Heart right ventricle (tissue), 16 donors: ENCODE measurements around the gene TEFM. TPM values are rescaled to one million over a fixed set of nuclear protein-coding genes. Genes with fewer than 3 reads are reported as not detected.
"Not testable (repeated sequence)": the region's sequence is repeated elsewhere in the genome, so short reads cannot be mapped to it uniquely, and the experiment has no call there.

Experiments
- ATAC-seq, 8 donors: fragments of 200-7000 bp; cut with Tn5 transposase; one replicate each; pipeline ENCODE4 v1.9.1; 2020; ENCODE audit warnings: mild to moderate bottlenecking in 8 of 8, moderate library complexity in 8 of 8, moderate number of reproducible peaks in 1 of 8
- DNase-seq, 2 donors: peaks; one replicate each; pipeline ENCODE4 v3.0.0-alpha.2; 2020
- H3K27ac ChIP-seq, 10 donors: fragments of 200-600 bp; sonication (generic) in 2 of 10; one replicate each; pipeline versions ENCODE4 v1.5.0 to v1.8.0; 2020 to 2022; ENCODE audit warnings: mild to moderate bottlenecking in 3 of 10
- H3K27me3 ChIP-seq, 7 donors: fragments of 200-600 bp; one replicate each; pipeline ENCODE4 v1.8.0; 2021 to 2022; ENCODE audit warnings: mild to moderate bottlenecking in 2 of 7
- H3K36me3 ChIP-seq, 9 donors: fragments of 200-600 bp; sonication (generic) in 1 of 9; one replicate each; pipeline versions ENCODE4 v1.5.0 to v1.8.0; 2020 to 2022; ENCODE audit warnings: mild to moderate bottlenecking in 2 of 9
- H3K4me1 ChIP-seq, 9 donors: fragments of 200-600 bp; sonication (generic) in 1 of 9; one replicate each; pipeline versions ENCODE4 v1.5.0 to v1.8.0; 2020 to 2022; ENCODE audit warnings: mild to moderate bottlenecking in 4 of 9
- H3K4me3 ChIP-seq, 10 donors: fragments of 200-600 bp; sonication (generic) in 2 of 10; one replicate each; pipeline versions ENCODE4 v1.5.0 to v1.8.0; 2020 to 2022; ENCODE audit warnings: mild to moderate bottlenecking in 7 of 10, moderate library complexity in 2 of 10
- H3K9me3 ChIP-seq, 11 donors: fragments of 200-600 bp in 10 of 11; sonication (generic) in 2 of 11; one replicate each; pipeline versions ENCODE4 v1.5.0 to v1.8.0; 2013 to 2022; ENCODE audit warnings: mild to moderate bottlenecking in 2 of 11, control low read depth in 1 of 11, moderate library complexity in 1 of 11
- WGBS, 2 donors: extraction: QIAGEN DNeasy Blood & Tissue Kit; methylation state at CpG; one replicate each; pipeline ENCODE4 v1.1.7; 2013; ENCODE audit warnings: inconsistent platforms in 1 of 2; 5-methylcytosine and 5-hydroxymethylcytosine counted together
- intact Hi-C, 10 donors: fragments of 100-400 bp; cut with DNase I; formaldehyde crosslinking; loops; one replicate each; pipeline versions ENCODE4 v1.11.1 to v1.14.2; 2022
- polyA plus RNA-seq, 2 donors: library from polyadenylated mRNA; stranded (reverse); fragments of 200-250 nt; gene quantifications; one replicate each; pipeline ENCODE4 v1.2.3, GENCODE V29; 2013
- total RNA-seq, 10 donors: library from RNA; stranded (reverse); fragmentation: NEBNext Ultra II Directional in 3 of 10; extraction: Animal tissue kit (Norgen Biotek cat#: 25700) in 3 of 10; gene quantifications; one replicate each; pipeline versions ENCODE4 v1.2.1 to v1.2.4, GENCODE V29; 2021 to 2023
- TF ChIP-seq, protein P1 (sequence below), 9 donors: fragments of 200-600 bp; sonication (generic) in 2 of 9; IDR thresholded peaks; one replicate each; pipeline versions ENCODE4 v1.5.0 to v1.8.0; 2021 to 2022; ENCODE audit warnings: antibody characterized with exemption in 9 of 9, mild to moderate bottlenecking in 5 of 9, moderate library complexity in 1 of 9
- donor health status: Arrhythmogenic right ventricular cardiomyopathy.
- donor health status: ischemic (EF 13 %, LVEDD 7.1; RV severe dilation, severe dysfunction).
- donor health status: healthy with polysubstance abuse.
- donor health status: DM: no; HTN: yes; CAD: no.
- donor health status: DM: no; HTN: no; CAD: no.
- donor health status: ischemic (EF 25% LVEDD 6.9; RV normal size, moderate dysfunction).
- donor health status: ischemic (EF 25% LVEDD 5.7; RV mildly dilated, moderate dysfunction).
- donor health status: healthy.
- donor health status: DM: yes; HTN: yes; CAD: no.
- donor health status: Ischemic cardiomyopathy.
- donor health status: ischemic (EF 35%, LVEDD 5.7; RV mildly dilated, moderate dysfunction).
- donor health status: nonischemic (EF 11% LVEDD 7.7; RV severe dilation, severe dysfunction).
- donor health status: DM: yes; HTN: yes; CAD: no.
- donor health status: PGD.
- donor health status: ischemic (EF 29% LVEDD 5.4; RV normal size, mild dysfunction).
- donor health status: nonischemic (EF 23%, LVEDD 6.1; RV moderate dilation, normal function).

The TEFM gene
- total and polyA plus RNA-seq, 12 donors, result 7.8 to 15.5 (median 13.3) TPM

DNA sequence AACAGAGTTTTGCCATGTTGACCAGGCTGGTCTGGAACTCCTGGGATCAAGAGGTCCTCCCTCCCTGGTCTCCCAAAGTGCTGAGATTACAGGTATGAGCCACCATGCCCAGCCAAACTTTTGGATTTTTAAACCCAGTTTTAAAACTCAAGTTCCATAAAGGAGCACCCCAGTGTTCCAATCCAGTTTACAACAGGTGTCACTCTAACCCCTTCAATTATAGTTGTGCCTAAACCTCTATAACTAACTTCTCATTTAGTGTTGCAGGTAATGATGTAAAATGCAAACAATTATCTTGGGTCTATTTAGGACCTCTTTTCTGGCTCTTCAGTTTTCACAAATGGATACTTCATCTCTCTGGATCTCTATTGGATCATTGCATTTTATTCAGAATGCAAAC lies 7.9 kb upstream of the TEFM start:
- DNase-seq (no peak), ATAC-seq (no peak)
- Histone ChIP-seq H3K4me1 (no peaks in the 10 kb centered on the region), H3K27ac (no peak overlapping the region), H3K4me3 (no peak overlapping the region), H3K27me3 (no peaks in the 10 kb centered on the region), H3K9me3 (no peaks in the 10 kb centered on the region), H3K36me3 (no peaks in the 10 kb centered on the region)
- TF ChIP-seq, protein P1, sequence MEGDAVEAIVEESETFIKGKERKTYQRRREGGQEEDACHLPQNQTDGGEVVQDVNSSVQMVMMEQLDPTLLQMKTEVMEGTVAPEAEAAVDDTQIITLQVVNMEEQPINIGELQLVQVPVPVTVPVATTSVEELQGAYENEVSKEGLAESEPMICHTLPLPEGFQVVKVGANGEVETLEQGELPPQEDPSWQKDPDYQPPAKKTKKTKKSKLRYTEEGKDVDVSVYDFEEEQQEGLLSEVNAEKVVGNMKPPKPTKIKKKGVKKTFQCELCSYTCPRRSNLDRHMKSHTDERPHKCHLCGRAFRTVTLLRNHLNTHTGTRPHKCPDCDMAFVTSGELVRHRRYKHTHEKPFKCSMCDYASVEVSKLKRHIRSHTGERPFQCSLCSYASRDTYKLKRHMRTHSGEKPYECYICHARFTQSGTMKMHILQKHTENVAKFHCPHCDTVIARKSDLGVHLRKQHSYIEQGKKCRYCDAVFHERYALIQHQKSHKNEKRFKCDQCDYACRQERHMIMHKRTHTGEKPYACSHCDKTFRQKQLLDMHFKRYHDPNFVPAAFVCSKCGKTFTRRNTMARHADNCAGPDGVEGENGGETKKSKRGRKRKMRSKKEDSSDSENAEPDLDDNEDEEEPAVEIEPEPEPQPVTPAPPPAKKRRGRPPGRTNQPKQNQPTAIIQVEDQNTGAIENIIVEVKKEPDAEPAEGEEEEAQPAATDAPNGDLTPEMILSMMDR (IDR thresholded peaks at IDR 0.05), result no peak
- intact Hi-C loops, result no loop called here

DNA sequence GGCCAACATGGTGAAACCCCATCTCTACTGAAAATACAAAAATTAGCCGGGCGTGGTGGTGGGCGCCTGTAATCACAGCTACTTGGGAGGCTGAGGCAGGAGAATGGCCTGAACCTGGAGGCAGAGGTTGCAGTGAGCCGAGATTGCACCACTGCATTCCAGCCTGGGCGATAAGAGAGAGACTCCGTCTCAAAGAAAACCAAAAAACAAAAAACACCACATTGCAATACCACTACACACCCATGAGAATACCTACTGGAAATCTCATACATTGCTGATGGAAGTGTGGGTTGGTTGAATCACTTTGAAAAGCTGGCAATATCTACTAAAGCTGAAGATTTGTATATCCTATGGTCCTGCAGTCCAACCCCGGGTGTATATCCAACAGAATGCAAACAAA lies 4.1 kb upstream of the TEFM start:
- WGBS, 2 donors, result 95 to 97% methylated on average over 7 of the region's 7 CpGs
- H3K4me1 ChIP-seq, result peaks cover 0 to 18% (median 14%) of the 10 kb centered on the region in 9 donors
- ATAC-seq, H3K27me3 ChIP-seq, H3K4me3 ChIP-seq, intact Hi-C loops, DNase-seq, H3K36me3 ChIP-seq, H3K9me3 ChIP-seq, H3K27ac ChIP-seq: not testable (repeated sequence)

- Histone ChIP-seq H3K4me3 (no peak overlapping the region), H3K27me3 (no peaks in the 10 kb centered on the region), H3K36me3 (peaks cover 0 to 6% (median 0%) of the 10 kb centered on the region in 9 donors), H3K9me3 (no peaks in the 10 kb centered on the region), H3K27ac (no peak overlapping the region), H3K4me1 (peaks cover 0 to 24% (median 20%) of the 10 kb centered on the region in 9 donors)
- intact Hi-C loops, result loop anchor here in 5 of 10 donors (5.0 to 10.0 kb wide), 3 partner anchors 63 to 308 kb away; partner anchors contain the start of gene RNF135 (in 5 of the 5)
- no peak for ATAC-seq
- 86 to 89% methylated on average over 3 of the region's 3 CpGs for WGBS, 2 donors
- DNase-seq, result no peak
- TF ChIP-seq, protein P1 (IDR thresholded peaks at IDR 0.05), result no peak
Measured at GRCh38 chr17:30908717-30909420, 2.8 kb upstream of the TEFM start.

GRCh38 chr17:30905742-30906100 lies 317 bp downstream of the TEFM start:
- peaks cover 0 to 24% (median 20%) of the 10 kb centered on the region in 9 donors for H3K4me1 ChIP-seq
- TF ChIP-seq, protein P1 (IDR thresholded peaks at IDR 0.05), result peak in 1 of 9 donors; percentile 6
- intact Hi-C loops, result loop anchor here in 5 of 10 donors (5.0 to 10.0 kb wide), 3 partner anchors 67 to 312 kb away; partner anchors contain the start of gene RNF135 (in 5 of the 5)
- H3K27me3 ChIP-seq, result no peaks in the 10 kb centered on the region
- no peaks in the 10 kb centered on the region for H3K9me3 ChIP-seq
- 0 to 1% methylated on average over 11 of the region's 11 CpGs for WGBS, 2 donors
- no peak for DNase-seq
- ATAC-seq, result peak; percentile 21 to 68 (median 56)
- H3K4me3 ChIP-seq, result peak overlapping the region; percentile 63 to 98 (median 78)
- peaks cover 0 to 34% (median 0%) of the 10 kb centered on the region in 9 donors for H3K36me3 ChIP-seq
- peak overlapping the region in 9 of 10 donors; percentile 86 to 96 (median 93) for H3K27ac ChIP-seq

DNA sequence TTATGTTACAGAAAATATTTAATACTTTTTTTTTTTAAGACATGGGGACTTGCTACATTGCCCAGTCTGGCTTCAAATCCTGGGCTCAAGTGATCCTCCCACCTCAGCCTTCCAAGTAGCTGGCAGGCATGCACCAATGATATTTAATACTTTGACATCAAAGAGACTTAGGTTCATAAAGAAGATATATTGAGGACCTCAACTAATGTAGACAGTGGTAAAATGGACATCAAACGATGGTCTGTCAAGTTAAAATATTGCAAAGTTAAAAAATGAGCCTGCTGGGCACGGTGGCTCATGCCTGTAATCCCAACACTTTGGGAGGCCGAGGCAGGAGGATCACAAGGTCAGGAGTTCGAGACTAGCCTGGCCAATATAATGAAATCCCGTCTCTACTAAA lies 8.7 kb downstream of the TEFM start:
- H3K4me1 ChIP-seq, result no peaks in the 10 kb centered on the region
- intact Hi-C loops, result no loop called here
- H3K27me3 ChIP-seq, result no peaks in the 10 kb centered on the region
- DNase-seq (no peak), ATAC-seq (no peak)
- TF ChIP-seq, protein P1 (IDR thresholded peaks at IDR 0.05), result no peak
- whole genome bisulfite sequencing, 2 donors, result 98% methylated on average over 5 of the region's 5 CpGs
- no peaks in the 10 kb centered on the region for H3K9me3 ChIP-seq
- no peak overlapping the region for H3K27ac ChIP-seq
- H3K4me3 ChIP-seq, result no peak overlapping the region
- H3K36me3 ChIP-seq, result peaks cover 0 to 96% (median 20%) of the 10 kb centered on the region in 9 donors
